ENCODE data around the gene SLC20A1.

The SLC20A1 gene

GRCh38 chr2:112645310-112646101, at the start of gene SLC20A1:
Gene SLC20A1 (plus strand): TSS chr2:112645939. CDS start chr2:112646829, 890 bp downstream.
- H3K9ac ChIP-seq (ENCODE audit: low read length): peak within 1 kb of the TSS; percentile 99
- peak within 1 kb of the TSS; percentile 98 for H3K4me2 ChIP-seq (ENCODE audit: low read depth, low read length, poor library complexity, severe bottlenecking)
- H3K9me2 ChIP-seq (replicated peaks; ENCODE audit: insufficient read depth, low read length): no peaks in the 10 kb centered on the region
- H3K27ac ChIP-seq (ENCODE audit: low read depth, low read length): peak within 1 kb of the TSS; percentile 90
- peaks cover 35% of the 10 kb centered on the region for H3K36me3 ChIP-seq (ENCODE audit: low read length)
- peak within 1 kb of the TSS; percentile 58 for H2AFZ ChIP-seq (ENCODE audit: low read depth, low read length, severe bottlenecking)
- 0 out of 2 replicates have a peak, but pooled peaks cover 7% of the 10 kb centered on the region for H4K20me1 ChIP-seq (ENCODE audit: low read depth, low read length)
- no peaks in the 10 kb centered on the region for H3K27me3 ChIP-seq (ENCODE audit: low read length)
- peaks cover 5% of the 10 kb centered on the region; the same call in 1 of the 2 replicates for H3F3A ChIP-seq (ENCODE audit: insufficient read depth)
- peak within 1 kb of the TSS; percentile 99 for H3K4me3 ChIP-seq (ENCODE audit: insufficient read depth, low read length, poor library complexity, severe bottlenecking)
- peaks cover 48% of the 10 kb centered on the region for H3K79me2 ChIP-seq (ENCODE audit: insufficient read depth, low read length)
- no peaks in the 10 kb centered on the region for H3K9me3 ChIP-seq (ENCODE audit: insufficient read depth, low read length)
- TF ChIP-seq EZH2phosphoT487 (conservative IDR thresholded peaks at IDR 0.05; ENCODE audit: low read length) (no peak), CTCF (IDR thresholded peaks at IDR 0.05; ENCODE audit: insufficient read depth, low read length, poor library complexity, severe bottlenecking) (peak; percentile 32)

GRCh38 chr2:112597537-112598322, 48.0 kb upstream of the SLC20A1 start:
- no peak overlapping the region for H3K4me2 ChIP-seq (ENCODE audit: low read depth, low read length, poor library complexity, severe bottlenecking)
- TF ChIP-seq CTCF (IDR thresholded peaks at IDR 0.05; ENCODE audit: insufficient read depth, low read length, poor library complexity, severe bottlenecking) (no peak), EZH2phosphoT487 (conservative IDR thresholded peaks at IDR 0.05; ENCODE audit: low read length) (no peak)
- no peak overlapping the region for H3K9ac ChIP-seq (ENCODE audit: low read length)
- H3K27me3 ChIP-seq (ENCODE audit: low read length): no peaks in the 10 kb centered on the region
- no peaks in the 10 kb centered on the region for H3K9me3 ChIP-seq (ENCODE audit: insufficient read depth, low read length)
- no peaks in the 10 kb centered on the region for H3K79me2 ChIP-seq (ENCODE audit: insufficient read depth, low read length)
- H3K36me3 ChIP-seq (ENCODE audit: low read length): no peaks in the 10 kb centered on the region
- no peak overlapping the region for H3K4me3 ChIP-seq (ENCODE audit: insufficient read depth, low read length, poor library complexity, severe bottlenecking)
- H3K9me2 ChIP-seq (replicated peaks; ENCODE audit: insufficient read depth, low read length): no peaks in the 10 kb centered on the region
- H3K27ac ChIP-seq (ENCODE audit: low read depth, low read length): no peak overlapping the region
- no peaks in the 10 kb centered on the region for H4K20me1 ChIP-seq (ENCODE audit: low read depth, low read length)
- H2AFZ ChIP-seq (ENCODE audit: low read depth, low read length, severe bottlenecking): no peak overlapping the region
- H3F3A ChIP-seq (ENCODE audit: insufficient read depth): no peaks in the 10 kb centered on the region

- no peak overlapping the region for H3K27ac ChIP-seq (ENCODE audit: low read depth, low read length)
- TF ChIP-seq EZH2phosphoT487 (conservative IDR thresholded peaks at IDR 0.05; ENCODE audit: low read length): no peak
- TF ChIP-seq CTCF (IDR thresholded peaks at IDR 0.05; ENCODE audit: insufficient read depth, low read length, poor library complexity, severe bottlenecking): no peak
- H3K27me3 ChIP-seq (ENCODE audit: low read length): no peaks in the 10 kb centered on the region
These were observed 45.1 kb upstream of the SLC20A1 start for GRCh38 chr2:112600634-112601033.

More at GRCh38 chr2:112600634-112601033, 45.1 kb upstream of the SLC20A1 start:
- peak overlapping the region; percentile 29 for H2AFZ ChIP-seq (ENCODE audit: low read depth, low read length, severe bottlenecking)
- no peak overlapping the region for H3K9ac ChIP-seq (ENCODE audit: low read length)
- H3K36me3 ChIP-seq (ENCODE audit: low read length): no peaks in the 10 kb centered on the region
- H4K20me1 ChIP-seq (ENCODE audit: low read depth, low read length): no peaks in the 10 kb centered on the region
- no peaks in the 10 kb centered on the region for H3K79me2 ChIP-seq (ENCODE audit: insufficient read depth, low read length)
- no peaks in the 10 kb centered on the region for H3F3A ChIP-seq (ENCODE audit: insufficient read depth)
- H3K4me3 ChIP-seq (ENCODE audit: insufficient read depth, low read length, poor library complexity, severe bottlenecking): no peak overlapping the region
- H3K4me2 ChIP-seq (ENCODE audit: low read depth, low read length, poor library complexity, severe bottlenecking): no peak overlapping the region
- no peaks in the 10 kb centered on the region for H3K9me3 ChIP-seq (ENCODE audit: insufficient read depth, low read length)
- H3K9me2 ChIP-seq (replicated peaks; ENCODE audit: insufficient read depth, low read length): no peaks in the 10 kb centered on the region

All from SU-DHL-6 (cell line).